Measurements from ENCODE around the gene DNMT3B.

DNA sequence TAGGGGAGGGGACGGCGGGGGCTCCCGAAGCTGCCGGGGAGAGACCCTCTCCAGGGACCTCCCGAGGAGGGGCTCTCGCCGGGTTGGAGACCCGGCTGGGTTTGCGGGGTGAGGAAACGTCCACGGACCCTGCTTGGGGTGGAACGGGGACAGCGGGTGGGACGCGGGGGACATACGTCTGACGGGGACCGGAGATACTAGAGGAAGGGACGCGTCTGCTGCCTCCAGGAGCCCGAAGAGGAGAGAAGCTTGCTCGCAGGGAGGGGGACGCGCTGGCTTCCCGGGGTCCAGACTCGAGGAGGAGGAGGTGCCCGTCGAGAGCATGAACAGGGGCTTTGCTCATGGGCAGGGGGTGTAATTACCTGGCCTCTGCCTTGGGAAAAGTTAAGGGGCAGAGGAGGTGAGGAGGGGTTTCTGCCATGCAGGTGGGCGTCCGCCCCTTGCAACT lies 593 bp downstream of the DNMT3B start:
- TF ChIP-seq, protein P1, sequence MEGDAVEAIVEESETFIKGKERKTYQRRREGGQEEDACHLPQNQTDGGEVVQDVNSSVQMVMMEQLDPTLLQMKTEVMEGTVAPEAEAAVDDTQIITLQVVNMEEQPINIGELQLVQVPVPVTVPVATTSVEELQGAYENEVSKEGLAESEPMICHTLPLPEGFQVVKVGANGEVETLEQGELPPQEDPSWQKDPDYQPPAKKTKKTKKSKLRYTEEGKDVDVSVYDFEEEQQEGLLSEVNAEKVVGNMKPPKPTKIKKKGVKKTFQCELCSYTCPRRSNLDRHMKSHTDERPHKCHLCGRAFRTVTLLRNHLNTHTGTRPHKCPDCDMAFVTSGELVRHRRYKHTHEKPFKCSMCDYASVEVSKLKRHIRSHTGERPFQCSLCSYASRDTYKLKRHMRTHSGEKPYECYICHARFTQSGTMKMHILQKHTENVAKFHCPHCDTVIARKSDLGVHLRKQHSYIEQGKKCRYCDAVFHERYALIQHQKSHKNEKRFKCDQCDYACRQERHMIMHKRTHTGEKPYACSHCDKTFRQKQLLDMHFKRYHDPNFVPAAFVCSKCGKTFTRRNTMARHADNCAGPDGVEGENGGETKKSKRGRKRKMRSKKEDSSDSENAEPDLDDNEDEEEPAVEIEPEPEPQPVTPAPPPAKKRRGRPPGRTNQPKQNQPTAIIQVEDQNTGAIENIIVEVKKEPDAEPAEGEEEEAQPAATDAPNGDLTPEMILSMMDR (conservative IDR thresholded peaks at IDR 0.05 in 1 of 2, IDR thresholded peaks at IDR 0.05 in 1 of 2; ENCODE audit: extremely low read depth in 1 of 2, insufficient read depth in 1 of 2, low read depth in 1 of 2, low read length in 2 of 2) = no peak
- no peak for TF ChIP-seq EZH2 (IDR thresholded peaks at IDR 0.05; ENCODE audit: borderline replicate concordance, low read length)
